DMS53 treated with DMSO at 0.1 percent for 48 hours (cell line): Measurements from ENCODE around the gene SHMT2.
A peak's percentile ranks its signal among the peaks of the same experiment; 100 is the strongest.

Source experiments
- DNase-seq: peaks from one replicate; lab custom pipeline; 2025; ENCODE audit not compliant: unreplicated experiment; lab: John Stamatoyannopoulos, UW

SHMT2 gene

GRCh38 chr12:57238854-57239554 lies 9.5 kb downstream of the SHMT2 start:
- peak; percentile 92 for DNase-seq

GRCh38 chr12:57239587-57240065 lies 10.1 kb downstream of the SHMT2 start:
- peak; percentile 66 for DNase-seq

GRCh38 chr12:57240066-57240921 lies 10.8 kb downstream of the SHMT2 start:
- peak; percentile 91 for DNase-seq

- DNase-seq, result peak; percentile 73
Observed at GRCh38 chr12:57240926-57241401, 11.5 kb downstream of the SHMT2 start.

GRCh38 chr12:57241402-57242310 lies 12.1 kb downstream of the SHMT2 start:
- DNase-seq, result no peak

GRCh38 chr12:57242329-57242690 lies 12.8 kb downstream of the SHMT2 start:
- peak; percentile 81 for DNase-seq

- peak; percentile 95 for DNase-seq
Observed at GRCh38 chr12:57242691-57243454, 13.4 kb downstream of the SHMT2 start.

GRCh38 chr12:57243521-57244311 lies 14.2 kb downstream of the SHMT2 start:
- peak; percentile 89 for DNase-seq

GRCh38 chr12:57244312-57244696 lies 14.8 kb downstream of the SHMT2 start:
- DNase-seq, result no peak

GRCh38 chr12:57247041-57247440 lies 17.5 kb downstream of the SHMT2 start:
- no peak for DNase-seq

GRCh38 chr12:57248934-57249742 lies 19.6 kb downstream of the SHMT2 start:
- DNase-seq, result no peak

- no peak for DNase-seq
Observed at GRCh38 chr12:57250541-57250940, 21.0 kb downstream of the SHMT2 start.

GRCh38 chr12:57250956-57251355 lies 21.4 kb downstream of the SHMT2 start, which contains the start of gene STAC3:
TSS of gene STAC3 (minus strand) at chr12:57251187. CDS start at chr12:57249636, 1,551 bp downstream.
- DNase-seq, result no peak

GRCh38 chr12:57254506-57255280 lies 25.2 kb downstream of the SHMT2 start:
- no peak for DNase-seq

- no peak for DNase-seq
Observed at GRCh38 chr12:57255916-57256315, 26.4 kb downstream of the SHMT2 start.

- no peak for DNase-seq
Observed at GRCh38 chr12:57258977-57259970, 29.8 kb downstream of the SHMT2 start.

GRCh38 chr12:57260366-57260765 lies 30.9 kb downstream of the SHMT2 start:
- DNase-seq, result no peak
